Transverse colon (tissue), 4 donors: ENCODE results near the gene ZNF74. TPM values are rescaled to one million over a fixed set of nuclear protein-coding genes. Genes with fewer than 3 reads are reported as not detected.

Source experiments
- DNase-seq: peaks from one replicate; pipeline ENCODE4 v3.0.0-alpha.2; 2019
- H3K27ac ChIP-seq, 4 donors: fragments of 200-600 bp; sonication (generic); 2 replicates each; pipeline ENCODE4 v1.5.1; 2016 to 2018; ENCODE audit warnings: inconsistent platforms in 4 of 4
- H3K27me3 ChIP-seq: fragments of 200-600 bp; sonication (generic); 2 replicates; pipeline ENCODE4 v1.5.1; 2017; ENCODE audit warnings: inconsistent platforms
- H3K36me3 ChIP-seq, 4 donors: fragments of 200-600 bp; sonication (generic); 2 replicates each; pipeline ENCODE4 v1.5.1; 2017 to 2019; ENCODE audit warnings: inconsistent platforms in 4 of 4
- H3K4me1 ChIP-seq, 4 donors: fragments of 200-600 bp; sonication (generic); 2 replicates each; pipeline ENCODE4 v1.5.1; 2017 to 2020; ENCODE audit warnings: inconsistent platforms in 4 of 4
- H3K4me3 ChIP-seq, 4 donors: fragments of 200-600 bp; sonication (generic); 1 replicate in 1 of 4; 2 replicates in 3 of 4; pipeline versions ENCODE4 v1.5.1 to v1.6.1; 2017 to 2019; ENCODE audit warnings: inconsistent platforms in 4 of 4
- H3K9me3 ChIP-seq, 2 donors: fragments of 200-600 bp; sonication (generic); 2 replicates each; pipeline ENCODE4 v1.5.1; 2017 to 2019; ENCODE audit warnings: inconsistent platforms in 2 of 2
- CTCF ChIP-seq, 5 experiments: fragments of 200-600 bp in 3 of 5; fragments of 450-650 bp in 2 of 5; sonication (generic) in 3 of 5; IDR thresholded peaks; 1 replicate in 2 of 5; 2 replicates in 3 of 5; pipeline ENCODE4 v1.5.1; 2016 to 2017; ENCODE audit warnings: antibody characterized with exemption in 5 of 5, inconsistent platforms in 3 of 5, mild to moderate bottlenecking in 2 of 5, moderate library complexity in 1 of 5
- EP300 ChIP-seq: sonication (generic); formaldehyde crosslinking; IDR thresholded peaks from one replicate; pipeline ENCODE4 v1.6.1; 2017; ENCODE audit warnings: antibody characterized with exemption, low read depth
- POLR2A ChIP-seq: fragments of 450-650 bp; IDR thresholded peaks from one replicate; pipeline ENCODE4 v1.6.1; 2016; ENCODE audit warnings: antibody characterized with exemption, mild to moderate bottlenecking, moderate library complexity
- POLR2AphosphoS5 ChIP-seq, 3 donors: sonication (generic); formaldehyde crosslinking; IDR thresholded peaks; one replicate each; pipeline ENCODE4 v1.6.1; 2016; ENCODE audit warnings: antibody characterized with exemption in 3 of 3
- WGBS, 2 donors: methylation state at CpG; one replicate each; pipeline ENCODE4 v1.1.5; 2018; ENCODE audit warnings: low coverage in 1 of 2; 5-methylcytosine and 5-hydroxymethylcytosine counted together
- in situ Hi-C, 4 donors: fragments of 200-750 bp; cut with MboI; loops; one replicate each; pipeline versions ENCODE4 v1.15.0 to v1.15.1; 2017; ENCODE audit warnings: low sequenced_read_pairs in 3 of 4, low pct_ligation_motif_present in 1 of 4, low pct_unique_long_range_greater_than_20kb in 1 of 4
- intact Hi-C: fragments of 100-400 bp; cut with DNase I; formaldehyde crosslinking; loops from one replicate; pipeline ENCODE4 v1.15.1; 2023; ENCODE audit warnings: low total_unique reads
- total RNA-seq, 4 donors: library from RNA; depleted of rRNA; stranded (reverse); fragments of >200 nt; gene quantifications; one replicate each; pipeline ENCODE4 v1.1.0, GENCODE V29; 2016

Gene ZNF74
- total RNA-seq, 4 donors from 2014 or later: 1.9 to 11.5 (median 6.6) TPM

- no peak for DNase-seq
- 93% methylated on average over 11 of the region's 11 CpGs; no CpG with 5 or more reads in 1 of the 2 donors for WGBS, 2 donors
- in situ Hi-C loops: no loop called here
- intact Hi-C loops: loop anchor here (5.0 kb wide), 1 partner anchor 1141 kb away; the partner anchor contains the start of gene CLTCL1
- no peak for TF ChIP-seq EP300
- TF ChIP-seq POLR2A: no peak
- TF ChIP-seq CTCF (IDR thresholded peaks at IDR 0.05): no peak
- no peak for TF ChIP-seq POLR2AphosphoS5 (IDR thresholded peaks at IDR 0.05)
- H3K9me3 ChIP-seq: no peaks in the 10 kb centered on the region
- no peak overlapping the region for H3K4me3 ChIP-seq
- H3K4me1 ChIP-seq: peaks cover 19 to 54% (median 48%) of the 10 kb centered on the region in 4 donors
- no peak overlapping the region for H3K27ac ChIP-seq
- H3K36me3 ChIP-seq: no peaks in the 10 kb centered on the region
- peaks cover 93% of the 10 kb centered on the region for H3K27me3 ChIP-seq
These were observed 39.2 kb downstream of the ZNF74 start for GRCh38 chr22:20433191-20433590.

GRCh38 chr22:20433686-20434241 is 39.8 kb downstream of the ZNF74 start:
- intact Hi-C loops: loop anchor here (5.0 kb wide), 1 partner anchor 1141 kb away; the partner anchor contains the start of gene CLTCL1
- Histone ChIP-seq H3K4me3 (no peak overlapping the region), H3K27ac (no peak overlapping the region), H3K36me3 (no peaks in the 10 kb centered on the region), H3K9me3 (no peaks in the 10 kb centered on the region), H3K4me1 (peaks cover 19 to 58% (median 50%) of the 10 kb centered on the region in 4 donors), H3K27me3 (peaks cover 93% of the 10 kb centered on the region)
- no peak for DNase-seq
- in situ Hi-C loops: no loop called here
- 59 to 83% methylated on average over 2 to 4 of the region's 4 CpGs for WGBS, 2 donors
- TF ChIP-seq EP300 (no peak), POLR2A (no peak), POLR2AphosphoS5 (IDR thresholded peaks at IDR 0.05) (no peak), CTCF (IDR thresholded peaks at IDR 0.05) (no peak)

- in situ Hi-C loops (no loop called here), intact Hi-C loops (loop anchor here (5.0 kb wide), 1 partner anchor 1142 kb away; the partner anchor contains the start of gene CLTCL1)
- Histone ChIP-seq H3K36me3 (no peaks in the 10 kb centered on the region), H3K4me3 (no peak overlapping the region), H3K9me3 (no peaks in the 10 kb centered on the region), H3K27ac (no peak overlapping the region), H3K27me3 (peaks cover 92% of the 10 kb centered on the region), H3K4me1 (peaks cover 19 to 55% (median 45%) of the 10 kb centered on the region in 4 donors)
- 74 to 88% methylated on average over 4 to 12 of the region's 12 CpGs for WGBS, 2 donors
- no peak for TF ChIP-seq POLR2AphosphoS5 (IDR thresholded peaks at IDR 0.05)
- no peak for TF ChIP-seq CTCF (IDR thresholded peaks at IDR 0.05)
- TF ChIP-seq EP300: no peak
- no peak for TF ChIP-seq POLR2A
- no peak for DNase-seq
These were observed 40.4 kb downstream of the ZNF74 start for GRCh38 chr22:20434264-20434751.

- DNase-seq: no peak
- Histone ChIP-seq H3K36me3 (no peaks in the 10 kb centered on the region), H3K27ac (no peak overlapping the region), H3K9me3 (no peaks in the 10 kb centered on the region), H3K27me3 (peaks cover 88% of the 10 kb centered on the region), H3K4me3 (no peak overlapping the region), H3K4me1 (peaks cover 19 to 51% (median 41%) of the 10 kb centered on the region in 4 donors)
- WGBS, 2 donors: 88% methylated on average over 3 of the region's 3 CpGs; no CpG with 5 or more reads in 1 of the 2 donors
- intact Hi-C loops: loop anchor here (5.0 kb wide), 1 partner anchor 1142 kb away; the partner anchor contains the start of gene CLTCL1
- no peak for TF ChIP-seq CTCF (IDR thresholded peaks at IDR 0.05)
- TF ChIP-seq EP300: no peak
- TF ChIP-seq POLR2AphosphoS5 (IDR thresholded peaks at IDR 0.05): no peak
- no peak for TF ChIP-seq POLR2A
- in situ Hi-C loops: no loop called here
These were observed 40.8 kb downstream of the ZNF74 start for GRCh38 chr22:20434773-20435172.
